HG03196 (cell line): ENCODE data around the gene SERPINB2.
"Not testable (repeated sequence)": the region's sequence is repeated elsewhere in the genome, so short reads cannot be mapped to it uniquely, and the experiment has no call there.

ENCODE experiments used
- ATAC-seq: cut with Tn5 transposase; IDR thresholded peaks from one replicate; pipeline ENCODE4 v1.9.1; 2021; ENCODE audit not compliant: unreplicated experiment

Gene SERPINB2

DNA sequence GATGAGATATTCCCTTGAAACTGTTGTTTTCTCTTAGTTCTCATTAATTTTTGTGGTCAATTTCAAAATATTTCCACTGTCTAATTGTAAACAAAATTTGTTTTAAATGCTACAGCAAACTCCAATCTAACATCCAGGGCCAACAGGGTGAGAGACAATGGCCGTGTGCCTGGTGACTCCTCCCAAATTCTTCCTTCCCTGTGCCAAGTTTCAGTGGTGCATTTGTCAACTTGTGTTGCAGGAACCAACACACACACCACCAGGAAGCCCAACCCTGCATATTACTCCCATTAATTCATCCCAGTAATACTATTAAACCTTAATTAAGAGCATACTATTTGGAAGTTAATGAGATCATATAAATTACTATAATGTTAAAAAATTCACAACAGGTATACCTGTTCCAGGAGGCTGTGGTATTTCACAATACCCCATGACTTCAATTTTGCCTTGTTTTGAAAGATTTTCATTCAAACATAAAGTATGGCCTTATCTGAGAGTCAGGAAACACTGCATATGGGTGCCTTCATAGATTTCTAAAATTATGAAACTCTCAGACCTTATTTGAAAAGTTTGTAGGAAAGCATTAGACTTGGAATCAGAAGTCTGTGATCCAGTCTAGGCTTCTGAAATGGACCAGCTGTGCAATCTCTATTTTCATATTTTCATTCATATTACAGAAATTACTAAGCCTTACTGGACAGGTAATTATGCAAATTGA, 1.1 kb downstream of the SERPINB2 start:
- ATAC-seq, result no peak

- no peak for ATAC-seq
These were observed 2.1 kb downstream of the SERPINB2 start for GRCh38 chr18:63889626-63890025.

DNA sequence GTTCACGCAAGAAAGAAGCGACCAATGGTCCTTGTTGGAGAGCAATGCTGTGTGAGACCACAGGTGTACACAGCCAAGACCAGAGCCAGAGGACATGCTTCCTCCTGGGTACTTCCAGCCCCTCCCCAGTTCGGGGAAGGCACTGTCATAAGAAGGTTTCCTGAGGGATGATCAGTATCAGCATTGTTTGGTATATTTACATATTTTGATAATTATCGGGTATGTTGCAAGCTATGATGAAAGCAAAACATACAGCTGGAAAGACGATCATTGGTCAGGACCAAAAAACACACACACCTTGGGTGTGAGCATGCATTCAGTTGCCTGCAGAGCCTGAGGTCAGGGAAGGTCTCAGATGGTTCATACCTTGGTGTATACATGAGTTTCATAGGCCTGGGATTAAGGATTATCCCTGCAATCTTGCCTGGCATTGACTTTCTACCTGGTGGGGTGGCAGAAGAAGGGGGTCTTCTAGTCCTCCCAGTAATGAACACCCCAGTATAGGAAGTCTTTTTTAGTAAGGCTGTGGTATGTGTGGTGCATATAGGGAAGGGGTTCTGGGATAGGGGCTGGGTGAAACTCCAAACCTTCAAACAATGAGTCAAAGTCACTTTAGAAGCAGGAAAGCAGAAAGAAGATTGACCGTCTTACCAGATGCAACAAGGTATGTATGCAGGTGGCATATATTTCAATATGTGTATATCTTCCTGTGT, 2.9 kb downstream of the SERPINB2 start:
- ATAC-seq, result no peak

GRCh38 chr18:63890950-63891304, 3.4 kb downstream of the SERPINB2 start:
- ATAC-seq, result no peak

- ATAC-seq, result no peak
These were observed 5.1 kb downstream of the SERPINB2 start for GRCh38 chr18:63892566-63892965.

- no peak for ATAC-seq
These were observed 6.7 kb downstream of the SERPINB2 start for GRCh38 chr18:63894106-63894772.

- ATAC-seq, result no peak
These were observed 7.7 kb downstream of the SERPINB2 start for GRCh38 chr18:63895190-63895589.

DNA sequence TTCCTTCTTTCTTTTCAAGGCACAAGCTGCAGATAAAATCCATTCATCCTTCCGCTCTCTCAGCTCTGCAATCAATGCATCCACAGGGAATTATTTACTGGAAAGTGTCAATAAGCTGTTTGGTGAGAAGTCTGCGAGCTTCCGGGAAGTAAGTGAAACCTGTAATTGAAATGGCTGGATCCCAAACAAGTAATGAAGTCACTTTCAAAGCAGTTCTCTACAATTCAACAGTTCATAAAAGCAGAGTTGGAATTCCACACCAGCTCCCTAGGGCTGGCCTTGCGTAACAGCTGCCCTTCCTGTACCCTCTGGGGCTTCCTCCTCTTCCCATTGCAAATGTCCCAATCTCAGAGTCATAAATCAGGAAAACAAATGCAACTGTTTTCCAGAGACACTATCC, 9.6 kb downstream of the SERPINB2 start:
- no peak for ATAC-seq

GRCh38 chr18:63899206-63899605, 11.7 kb downstream of the SERPINB2 start:
- ATAC-seq, result no peak

DNA sequence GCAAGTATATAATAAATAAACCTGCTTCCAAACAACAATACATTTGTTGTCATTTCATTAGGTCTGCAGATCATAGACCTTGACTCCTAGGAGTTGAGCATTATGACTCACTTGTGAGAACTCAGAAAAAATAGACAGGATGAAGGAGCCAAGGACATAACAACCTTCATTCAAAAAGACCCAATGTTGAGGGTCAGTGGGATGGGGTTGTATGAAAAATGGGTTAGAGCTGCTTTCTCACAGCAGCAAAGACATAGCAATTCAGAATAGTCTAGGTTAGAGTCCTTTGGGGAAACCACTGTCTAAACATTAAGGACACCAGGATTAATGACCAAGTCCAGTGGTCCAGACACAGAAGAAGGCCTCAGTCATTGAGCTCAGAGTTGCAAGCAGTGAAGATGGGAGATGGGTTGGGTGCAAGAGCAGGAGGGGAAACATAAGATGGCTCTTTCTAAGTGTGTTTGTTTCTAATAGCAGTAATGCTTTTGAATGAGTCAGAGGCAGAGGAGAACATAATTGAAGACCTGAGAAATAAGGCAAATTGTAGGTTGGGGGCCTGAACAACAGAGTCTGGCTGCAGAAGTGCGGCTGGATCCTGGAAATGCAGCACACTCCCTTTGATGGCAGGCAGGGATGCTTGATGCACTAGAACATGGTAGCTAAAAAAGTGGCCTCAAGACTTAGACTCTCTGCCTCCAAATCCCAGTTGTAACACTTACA, 16.5 kb downstream of the SERPINB2 start:
- ATAC-seq, result no peak

DNA sequence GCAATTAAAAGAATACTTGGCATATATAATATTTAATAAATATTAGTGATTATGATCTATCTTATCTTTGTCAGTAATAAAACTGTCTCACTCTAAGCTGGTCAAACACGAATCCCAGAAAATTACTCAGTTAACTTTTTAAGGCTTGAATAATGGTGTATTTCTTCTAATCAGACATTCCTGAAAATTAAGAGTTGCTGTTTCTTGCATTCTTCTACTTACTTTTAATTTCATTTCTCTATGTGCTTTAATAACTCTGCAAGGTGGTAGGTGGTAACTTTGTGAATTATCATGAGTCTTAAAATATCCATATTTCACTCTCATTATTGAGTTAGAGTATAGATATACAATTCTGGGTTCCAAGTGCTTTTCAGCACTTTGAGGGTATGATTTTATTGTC, 17.2 kb downstream of the SERPINB2 start:
- ATAC-seq, result no peak

GRCh38 chr18:63905361-63905760, 17.9 kb downstream of the SERPINB2 start:
- no peak for ATAC-seq

- no peak for ATAC-seq
These were observed 18.6 kb downstream of the SERPINB2 start for GRCh38 chr18:63906056-63906455.

- peak; percentile 54 for ATAC-seq
These were observed 20.2 kb downstream of the SERPINB2 start, which contains the start of gene SERPINB10 for GRCh38 chr18:63907664-63908063. Gene SERPINB10, plus strand, starts transcription at chr18:63907958. Its CDS starts 7,553 bp downstream, at chr18:63915511.

GRCh38 chr18:63908858-63909257, 21.4 kb downstream of the SERPINB2 start:
- ATAC-seq, result no peak

- peak; percentile 71 for ATAC-seq
These were observed 22.4 kb downstream of the SERPINB2 start for GRCh38 chr18:63909870-63910269.

- ATAC-seq, result no peak
These were observed 30.3 kb downstream of the SERPINB2 start for GRCh38 chr18:63917817-63918216.

DNA sequence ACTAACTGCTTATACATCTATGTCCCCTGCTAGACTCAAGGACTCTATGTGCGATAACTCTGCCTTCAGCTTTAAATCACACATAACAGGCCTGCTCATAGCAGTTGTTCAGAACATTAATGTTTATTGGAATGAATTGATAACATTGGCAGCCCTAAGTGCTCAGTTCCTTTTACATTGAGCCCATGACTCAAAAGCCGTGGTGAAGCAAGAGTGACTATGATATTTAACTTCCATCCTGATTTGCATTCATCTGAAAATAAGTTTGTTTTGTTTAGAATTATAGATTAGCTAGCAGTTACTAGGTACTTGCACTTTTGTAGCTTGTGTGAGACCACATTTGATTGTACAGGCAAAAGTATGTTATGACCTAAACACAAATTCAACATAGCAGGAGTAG, 34.5 kb downstream of the SERPINB2 start:
- ATAC-seq, result no peak

DNA sequence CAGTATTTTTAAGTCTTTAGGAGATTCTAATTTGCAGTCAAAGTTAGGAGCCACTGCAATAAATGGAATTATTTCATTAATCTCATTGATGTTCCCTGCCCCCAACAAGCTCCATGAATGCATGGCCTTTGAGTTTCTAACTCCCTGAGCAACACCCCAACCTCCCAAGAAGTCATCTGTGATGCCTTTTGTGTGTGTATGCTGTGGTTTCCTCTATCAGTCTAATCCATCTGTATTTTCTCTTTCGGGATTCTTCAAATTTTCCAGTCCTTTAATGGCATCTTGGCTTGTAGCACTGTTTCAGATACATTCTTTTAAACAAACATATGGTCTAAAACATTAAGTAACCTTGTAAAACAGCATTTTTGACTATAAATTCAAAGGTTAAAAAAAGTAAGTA, 37.0 kb downstream of the SERPINB2 start:
- ATAC-seq, result no peak

DNA sequence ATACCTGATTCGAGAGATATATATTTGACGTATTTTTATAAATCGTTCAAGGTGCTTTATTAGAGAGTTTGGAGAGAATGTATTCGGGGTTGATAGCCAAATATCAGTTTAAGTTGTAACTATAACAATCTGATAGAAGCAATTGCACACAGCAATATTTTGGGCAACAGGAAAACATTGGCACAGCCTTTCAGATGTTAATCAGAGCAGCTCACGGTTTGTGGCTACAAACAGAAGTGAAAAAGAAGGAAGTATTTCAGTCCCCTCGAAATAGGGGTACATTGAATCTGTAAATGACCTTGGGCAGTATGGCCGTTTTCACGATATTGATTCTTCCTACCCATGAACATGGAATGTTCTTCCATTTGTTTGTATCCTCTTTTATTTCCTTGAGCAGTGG, 40.8 kb downstream of the SERPINB2 start:
- ATAC-seq, result no peak

GRCh38 chr18:63929369-63929768, 41.9 kb downstream of the SERPINB2 start:
- ATAC-seq, result not testable (repeated sequence)
